GM12878 (cell line): ENCODE data around the gene CATSPERZ. TPM values are rescaled to one million over a fixed set of nuclear protein-coding genes. Genes with fewer than 3 reads are reported as not detected.
A peak's percentile ranks its signal among the peaks of the same experiment; 100 is the strongest.

Source experiments
- ATF7 ChIP-seq: fragments of 450-650 bp; IDR thresholded peaks from 2 replicates; pipeline ENCODE4 v1.6.1; 2016; ENCODE audit warnings: low read depth, mild to moderate bottlenecking
- BHLHE40 ChIP-seq, 2 experiments: fragments of 450-650 bp in 1 of 2; IDR thresholded peaks; 2 replicates each; pipeline ENCODE4 v1.6.1; 2011 to 2017; ENCODE audit warnings: low read depth in 2 of 2, borderline replicate concordance in 1 of 2, improper control_type of control experiment in 1 of 2, low read length in 1 of 2, mild to moderate bottlenecking in 1 of 2
- CBFB ChIP-seq: IDR thresholded peaks from 2 replicates; pipeline ENCODE4 v1.6.1; 2016; ENCODE audit warnings: antibody characterized with exemption, low read depth
- CBX3 ChIP-seq: fragments of 200-600 bp; sonication (generic); IDR thresholded peaks from 2 replicates; pipeline ENCODE4 v1.6.1; 2016; ENCODE audit warnings: low read depth, borderline replicate concordance
- CTCF ChIP-seq, 3 experiments: IDR thresholded peaks in 2 of 3; conservative IDR thresholded peaks in 1 of 3; 2 replicates each; pipeline ENCODE4 v1.5.1; 2011; ENCODE audit warnings: low read depth in 3 of 3, low read length in 3 of 3, mild to moderate bottlenecking in 3 of 3, control low read depth in 2 of 3, moderate library complexity in 2 of 3, inconsistent platforms in 1 of 3, mixed read lengths in 1 of 3; ENCODE audit not compliant: control insufficient read depth in 2 of 3, insufficient read depth in 1 of 3; ENCODE audit errors: extremely low read depth in 1 of 3
- EGR1 ChIP-seq, 2 experiments: IDR thresholded peaks; 1 replicate in 1 of 2; 2 replicates in 1 of 2; pipeline ENCODE4 v1.6.1; 2011 to 2012; ENCODE audit warnings: low read depth in 2 of 2, low read length in 2 of 2, borderline replicate concordance in 1 of 2, mild to moderate bottlenecking in 1 of 2, moderate library complexity in 1 of 2
- NFYA ChIP-seq: IDR thresholded peaks from 2 replicates; pipeline ENCODE4 v1.6.1; 2011; ENCODE audit warnings: low read depth, mild to moderate bottlenecking, low read length, improper control_type of control experiment, borderline replicate concordance
- NFYB ChIP-seq: IDR thresholded peaks from 2 replicates; pipeline ENCODE4 v1.6.1; 2011; ENCODE audit warnings: low read depth, mild to moderate bottlenecking, low read length, improper control_type of control experiment, moderate library complexity; ENCODE audit not compliant: insufficient read depth
- POLR2A ChIP-seq: IDR thresholded peaks from 2 replicates; pipeline ENCODE4 v1.6.1; 2011; ENCODE audit warnings: low read depth, mild to moderate bottlenecking, low read length
- SIX5 ChIP-seq: IDR thresholded peaks from 2 replicates; pipeline ENCODE4 v1.6.1; 2011; ENCODE audit warnings: mild to moderate bottlenecking, low read depth, low read length, moderate library complexity; ENCODE audit not compliant: severe bottlenecking
- ZNF207 ChIP-seq: fragments of 450-650 bp; IDR thresholded peaks from 2 replicates; pipeline ENCODE4 v1.6.1; 2014; ENCODE audit warnings: antibody characterized with exemption, mild to moderate bottlenecking, borderline replicate concordance
- ZSCAN29 ChIP-seq: fragments of 450-650 bp; IDR thresholded peaks from 2 replicates; pipeline ENCODE4 v1.6.1; 2017; ENCODE audit warnings: mild to moderate bottlenecking, moderate library complexity
- polyA plus RNA-seq, 11 experiments: library from polyadenylated mRNA; depleted of rRNA in 4 of 11; unstranded in 6 of 11; stranded (reverse) in 5 of 11; fragments of >200 nt; fragmentation: Nextera tagmentation in 4 of 11; fragmentation: Illumina TruSeq in 1 of 11; extraction: Ambion mirVana in 4 of 11; extraction: Trizol in 1 of 11; gene quantifications; 1 replicate in 1 of 11; 2 replicates in 10 of 11; pipeline versions ENCODE4 v1.2.1 to v1.2.3, GENCODE V29; 2011 to 2016; ENCODE audit warnings: inconsistent platforms in 2 of 11, missing spikeins in 2 of 11, low read depth in 1 of 11
- total RNA-seq, 4 experiments: library from RNA; depleted of rRNA in 3 of 4; stranded (reverse); fragments of >200 nt in 3 of 4; fragmentation: Illumina TruSeq in 1 of 4; extraction: Trizol in 1 of 4; gene quantifications; 2 replicates each; pipeline versions ENCODE4 v1.2.1 to v1.2.3, GENCODE V29; 2013 to 2021
- TF ChIP-seq, protein P1 (sequence below): fragments of 450-650 bp; conservative IDR thresholded peaks from 2 replicates; pipeline ENCODE4 v1.6.1; 2017; ENCODE audit warnings: mild to moderate bottlenecking, moderate library complexity
- TF ChIP-seq, protein P2 (sequence below): fragments of 450-650 bp; IDR thresholded peaks from 2 replicates; pipeline ENCODE4 v1.6.1; 2018; ENCODE audit warnings: mild to moderate bottlenecking, low read depth, moderate library complexity; ENCODE audit not compliant: partially characterized antibody
- TF ChIP-seq, protein P3 (sequence below): IDR thresholded peaks from 2 replicates; pipeline ENCODE4 v1.6.1; 2011; ENCODE audit warnings: low read depth, low read length, improper control_type of control experiment, borderline replicate concordance
- TF ChIP-seq, protein P4 (sequence below): IDR thresholded peaks from 2 replicates; pipeline ENCODE4 v1.6.1; 2012; ENCODE audit warnings: mild to moderate bottlenecking, low read depth, low read length

The CATSPERZ gene
- total and polyA plus RNA-seq, 10 of the 15 experiments (the other 5 are each of a cell fraction or from before 2014, with no cell fraction given), result 0.12 to 0.31 TPM; not detected in 8

DNA sequence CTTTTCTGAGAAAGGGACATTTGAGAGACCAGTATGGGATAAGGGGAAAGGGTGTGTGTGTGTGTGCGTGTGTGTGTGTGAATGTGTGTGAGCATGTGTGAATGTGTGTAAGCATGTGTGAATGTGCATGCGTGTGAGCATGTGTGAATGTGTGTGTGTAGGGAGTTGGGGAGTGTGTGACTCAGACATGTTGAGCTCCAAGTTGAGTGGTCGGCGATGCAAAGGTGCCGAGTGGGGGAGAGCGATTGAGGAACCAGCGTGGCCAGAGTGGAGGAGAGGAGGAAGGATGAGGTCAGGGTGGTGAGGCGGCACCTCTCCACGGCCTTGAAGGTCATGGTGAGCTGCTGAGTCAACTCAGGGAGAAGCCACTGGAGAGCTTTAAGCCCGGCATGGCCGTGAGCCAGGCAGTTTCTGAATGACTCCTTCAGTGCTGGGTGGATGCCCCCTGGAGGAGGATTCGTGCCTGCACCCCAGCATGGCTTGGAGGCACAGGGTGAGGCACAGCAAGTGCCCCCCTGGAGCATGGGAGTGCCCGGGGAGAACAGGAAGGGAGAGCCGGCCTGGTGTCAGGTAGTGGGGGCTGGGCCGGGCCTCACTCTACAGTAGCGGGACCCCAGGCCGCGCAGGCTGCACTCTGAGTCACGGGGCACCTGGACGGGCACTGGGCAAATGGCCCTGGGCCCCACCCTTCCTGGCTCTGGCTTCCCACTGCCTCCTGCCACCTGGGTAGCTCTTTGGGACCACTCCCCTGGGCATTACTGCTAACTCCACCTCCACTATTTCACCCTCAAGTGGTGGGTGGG, 31.6 kb downstream of the CATSPERZ start (continued):
- TF ChIP-seq CBFB (no peak), NFYB (no peak), BHLHE40 (IDR thresholded peaks at IDR 0.05; ENCODE audit: borderline replicate concordance in 1 of 2, low read depth in 2 of 2, low read length in 1 of 2) (peak in 1 of 2 experiments; percentile 65; a peak in 2 of 4 replicates), ZNF207 (no peak), CTCF (IDR thresholded peaks at IDR 0.05 in 2 of 3, conservative IDR thresholded peaks at IDR 0.05 in 1 of 3; ENCODE audit: control insufficient read depth in 2 of 3, extremely low read depth in 1 of 3, insufficient read depth in 1 of 3, low read depth in 3 of 3, low read length in 3 of 3) (peak; percentile 78 to 86 (median 82)), ZSCAN29 (0 out of 2 replicates have a peak, but pooled peaks have one; percentile 37), NFYA (no peak), SIX5 (no peak), ATF7 (peak; percentile 87), CBX3 (no peak), POLR2A (peak; percentile 53; the same call in 1 of the 2 replicates), EGR1 (IDR thresholded peaks at IDR 0.05; ENCODE audit: borderline replicate concordance in 1 of 2, low read depth in 2 of 2, low read length in 2 of 2) (no peak)
- TF ChIP-seq, protein P1, sequence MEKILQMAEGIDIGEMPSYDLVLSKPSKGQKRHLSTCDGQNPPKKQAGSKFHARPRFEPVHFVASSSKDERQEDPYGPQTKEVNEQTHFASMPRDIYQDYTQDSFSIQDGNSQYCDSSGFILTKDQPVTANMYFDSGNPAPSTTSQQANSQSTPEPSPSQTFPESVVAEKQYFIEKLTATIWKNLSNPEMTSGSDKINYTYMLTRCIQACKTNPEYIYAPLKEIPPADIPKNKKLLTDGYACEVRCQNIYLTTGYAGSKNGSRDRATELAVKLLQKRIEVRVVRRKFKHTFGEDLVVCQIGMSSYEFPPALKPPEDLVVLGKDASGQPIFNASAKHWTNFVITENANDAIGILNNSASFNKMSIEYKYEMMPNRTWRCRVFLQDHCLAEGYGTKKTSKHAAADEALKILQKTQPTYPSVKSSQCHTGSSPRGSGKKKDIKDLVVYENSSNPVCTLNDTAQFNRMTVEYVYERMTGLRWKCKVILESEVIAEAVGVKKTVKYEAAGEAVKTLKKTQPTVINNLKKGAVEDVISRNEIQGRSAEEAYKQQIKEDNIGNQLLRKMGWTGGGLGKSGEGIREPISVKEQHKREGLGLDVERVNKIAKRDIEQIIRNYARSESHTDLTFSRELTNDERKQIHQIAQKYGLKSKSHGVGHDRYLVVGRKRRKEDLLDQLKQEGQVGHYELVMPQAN, result peak; percentile 40; the same call in 1 of the 2 replicates
- TF ChIP-seq, protein P2, sequence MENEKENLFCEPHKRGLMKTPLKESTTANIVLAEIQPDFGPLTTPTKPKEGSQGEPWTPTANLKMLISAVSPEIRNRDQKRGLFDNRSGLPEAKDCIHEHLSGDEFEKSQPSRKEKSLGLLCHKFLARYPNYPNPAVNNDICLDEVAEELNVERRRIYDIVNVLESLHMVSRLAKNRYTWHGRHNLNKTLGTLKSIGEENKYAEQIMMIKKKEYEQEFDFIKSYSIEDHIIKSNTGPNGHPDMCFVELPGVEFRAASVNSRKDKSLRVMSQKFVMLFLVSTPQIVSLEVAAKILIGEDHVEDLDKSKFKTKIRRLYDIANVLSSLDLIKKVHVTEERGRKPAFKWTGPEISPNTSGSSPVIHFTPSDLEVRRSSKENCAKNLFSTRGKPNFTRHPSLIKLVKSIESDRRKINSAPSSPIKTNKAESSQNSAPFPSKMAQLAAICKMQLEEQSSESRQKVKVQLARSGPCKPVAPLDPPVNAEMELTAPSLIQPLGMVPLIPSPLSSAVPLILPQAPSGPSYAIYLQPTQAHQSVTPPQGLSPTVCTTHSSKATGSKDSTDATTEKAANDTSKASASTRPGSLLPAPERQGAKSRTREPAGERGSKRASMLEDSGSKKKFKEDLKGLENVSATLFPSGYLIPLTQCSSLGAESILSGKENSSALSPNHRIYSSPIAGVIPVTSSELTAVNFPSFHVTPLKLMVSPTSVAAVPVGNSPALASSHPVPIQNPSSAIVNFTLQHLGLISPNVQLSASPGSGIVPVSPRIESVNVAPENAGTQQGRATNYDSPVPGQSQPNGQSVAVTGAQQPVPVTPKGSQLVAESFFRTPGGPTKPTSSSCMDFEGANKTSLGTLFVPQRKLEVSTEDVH, result no peak
- TF ChIP-seq, protein P3, sequence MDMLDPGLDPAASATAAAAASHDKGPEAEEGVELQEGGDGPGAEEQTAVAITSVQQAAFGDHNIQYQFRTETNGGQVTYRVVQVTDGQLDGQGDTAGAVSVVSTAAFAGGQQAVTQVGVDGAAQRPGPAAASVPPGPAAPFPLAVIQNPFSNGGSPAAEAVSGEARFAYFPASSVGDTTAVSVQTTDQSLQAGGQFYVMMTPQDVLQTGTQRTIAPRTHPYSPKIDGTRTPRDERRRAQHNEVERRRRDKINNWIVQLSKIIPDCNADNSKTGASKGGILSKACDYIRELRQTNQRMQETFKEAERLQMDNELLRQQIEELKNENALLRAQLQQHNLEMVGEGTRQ, result no peak
- TF ChIP-seq, protein P4, sequence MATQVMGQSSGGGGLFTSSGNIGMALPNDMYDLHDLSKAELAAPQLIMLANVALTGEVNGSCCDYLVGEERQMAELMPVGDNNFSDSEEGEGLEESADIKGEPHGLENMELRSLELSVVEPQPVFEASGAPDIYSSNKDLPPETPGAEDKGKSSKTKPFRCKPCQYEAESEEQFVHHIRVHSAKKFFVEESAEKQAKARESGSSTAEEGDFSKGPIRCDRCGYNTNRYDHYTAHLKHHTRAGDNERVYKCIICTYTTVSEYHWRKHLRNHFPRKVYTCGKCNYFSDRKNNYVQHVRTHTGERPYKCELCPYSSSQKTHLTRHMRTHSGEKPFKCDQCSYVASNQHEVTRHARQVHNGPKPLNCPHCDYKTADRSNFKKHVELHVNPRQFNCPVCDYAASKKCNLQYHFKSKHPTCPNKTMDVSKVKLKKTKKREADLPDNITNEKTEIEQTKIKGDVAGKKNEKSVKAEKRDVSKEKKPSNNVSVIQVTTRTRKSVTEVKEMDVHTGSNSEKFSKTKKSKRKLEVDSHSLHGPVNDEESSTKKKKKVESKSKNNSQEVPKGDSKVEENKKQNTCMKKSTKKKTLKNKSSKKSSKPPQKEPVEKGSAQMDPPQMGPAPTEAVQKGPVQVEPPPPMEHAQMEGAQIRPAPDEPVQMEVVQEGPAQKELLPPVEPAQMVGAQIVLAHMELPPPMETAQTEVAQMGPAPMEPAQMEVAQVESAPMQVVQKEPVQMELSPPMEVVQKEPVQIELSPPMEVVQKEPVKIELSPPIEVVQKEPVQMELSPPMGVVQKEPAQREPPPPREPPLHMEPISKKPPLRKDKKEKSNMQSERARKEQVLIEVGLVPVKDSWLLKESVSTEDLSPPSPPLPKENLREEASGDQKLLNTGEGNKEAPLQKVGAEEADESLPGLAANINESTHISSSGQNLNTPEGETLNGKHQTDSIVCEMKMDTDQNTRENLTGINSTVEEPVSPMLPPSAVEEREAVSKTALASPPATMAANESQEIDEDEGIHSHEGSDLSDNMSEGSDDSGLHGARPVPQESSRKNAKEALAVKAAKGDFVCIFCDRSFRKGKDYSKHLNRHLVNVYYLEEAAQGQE, result no peak
